ENCODE measurements around the gene ADAMTS15.

The ADAMTS15 gene

GRCh38 chr11:130448416-130449309 lies at the start of gene ADAMTS15:
ADAMTS15 (plus strand) TSS chr11:130448645; CDS start chr11:130448974, 329 bp downstream.
- no peak for DNase-seq

DNA sequence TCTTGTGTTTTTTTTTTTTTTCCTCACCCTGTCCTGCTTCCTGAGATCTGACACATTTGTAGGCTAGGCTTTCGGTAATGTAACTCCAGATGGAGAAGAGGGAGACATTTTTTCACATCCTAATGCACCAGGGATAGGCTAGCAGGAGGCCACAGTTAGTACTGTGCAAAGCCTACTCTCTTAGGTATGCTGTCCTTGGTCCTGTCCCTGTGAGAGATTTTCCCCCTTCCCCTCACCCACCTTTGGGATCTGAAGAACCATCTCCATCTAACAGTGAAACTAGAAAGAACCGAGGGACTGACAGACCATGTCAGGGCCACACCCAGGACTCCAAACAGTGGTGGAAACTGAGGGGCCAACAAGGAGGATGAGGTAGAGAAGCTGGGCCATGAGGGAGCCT lies 49.2 kb upstream of the ADAMTS15 start:
- no peak for DNase-seq

DNA sequence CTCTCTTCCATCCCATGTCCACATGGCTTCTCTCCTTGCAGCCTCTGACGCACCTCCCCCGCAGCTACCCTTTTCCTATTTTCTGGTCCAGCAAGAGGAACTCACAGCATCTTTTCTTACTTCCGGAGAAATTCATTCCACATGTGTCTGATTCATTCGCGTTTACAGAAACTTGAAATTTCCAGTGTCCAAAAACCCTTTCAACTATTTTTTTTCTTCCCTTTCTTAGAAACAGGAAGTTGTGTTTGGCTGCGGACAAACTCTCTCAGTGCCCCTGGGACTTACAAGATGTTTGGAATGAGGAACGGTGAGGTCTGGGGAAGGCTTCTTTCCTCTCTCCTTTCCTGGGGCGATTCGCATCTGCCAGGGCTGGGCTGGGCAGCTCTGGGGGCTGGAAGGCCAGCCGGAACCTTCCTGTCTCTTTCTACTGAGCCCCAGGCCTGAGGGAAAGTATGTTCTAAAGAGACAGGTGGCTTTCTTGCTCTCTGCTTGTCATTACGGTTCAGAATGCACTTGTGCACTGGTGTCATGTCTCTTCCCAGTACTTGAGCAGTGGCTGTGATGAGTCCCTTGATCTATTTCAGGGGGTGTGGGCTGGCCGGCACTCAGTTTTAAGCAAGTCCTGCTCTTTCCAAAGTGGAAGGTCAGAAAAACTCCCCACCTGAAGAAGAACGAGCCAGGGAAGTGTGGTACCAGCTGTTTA lies 47.5 kb upstream of the ADAMTS15 start:
- no peak for DNase-seq

- DNase-seq = no peak
These were observed 45.9 kb upstream of the ADAMTS15 start for GRCh38 chr11:130402570-130402969.

GRCh38 chr11:130403271-130403804 lies 45.1 kb upstream of the ADAMTS15 start:
- DNase-seq = no peak

- no peak for DNase-seq
These were observed 44.5 kb upstream of the ADAMTS15 start for GRCh38 chr11:130403967-130404366.

DNA sequence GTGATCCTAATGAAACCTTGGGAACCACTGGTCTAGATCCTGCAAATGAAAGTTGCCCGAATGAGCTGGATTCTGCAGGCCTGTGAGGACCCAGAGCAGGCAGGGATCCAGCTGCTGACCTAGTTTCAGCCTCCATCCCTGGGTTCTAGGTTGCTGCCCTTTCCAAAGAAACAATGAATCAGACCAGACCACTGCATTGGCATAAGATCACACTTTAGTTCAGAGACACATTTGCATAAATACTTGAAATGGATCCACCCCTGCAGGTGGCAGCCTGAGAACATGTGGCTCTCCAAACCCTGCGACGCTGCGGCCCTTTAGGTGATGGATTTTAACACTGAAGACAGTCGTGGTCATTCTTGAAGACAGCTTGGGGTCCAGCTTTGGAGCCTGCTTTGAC lies 43.7 kb upstream of the ADAMTS15 start:
- no peak for DNase-seq

- DNase-seq = no peak
These were observed 43.0 kb upstream of the ADAMTS15 start for GRCh38 chr11:130405428-130405827.

DNA sequence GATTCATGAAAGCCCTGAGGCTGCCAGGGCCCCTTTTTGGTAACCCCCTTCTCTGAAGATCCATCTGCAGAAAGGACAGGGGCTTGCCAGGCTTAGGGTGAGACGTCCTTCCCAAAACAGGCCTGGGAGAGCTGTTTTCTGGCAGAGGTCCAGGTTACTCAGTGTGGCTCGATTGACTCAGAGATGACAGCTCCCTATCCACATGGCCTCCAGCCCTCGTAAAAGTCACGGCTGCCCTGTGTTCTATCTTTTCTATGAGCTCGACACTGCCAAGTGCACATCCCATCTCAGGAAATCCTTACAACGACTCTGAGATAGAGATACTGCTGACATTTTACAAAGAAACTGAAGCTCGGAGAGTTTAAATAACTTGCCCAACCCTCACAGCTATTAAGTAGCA lies 40.5 kb upstream of the ADAMTS15 start:
- no peak for DNase-seq

- DNase-seq = no peak
These were observed 40.0 kb upstream of the ADAMTS15 start for GRCh38 chr11:130408401-130408890.

DNA sequence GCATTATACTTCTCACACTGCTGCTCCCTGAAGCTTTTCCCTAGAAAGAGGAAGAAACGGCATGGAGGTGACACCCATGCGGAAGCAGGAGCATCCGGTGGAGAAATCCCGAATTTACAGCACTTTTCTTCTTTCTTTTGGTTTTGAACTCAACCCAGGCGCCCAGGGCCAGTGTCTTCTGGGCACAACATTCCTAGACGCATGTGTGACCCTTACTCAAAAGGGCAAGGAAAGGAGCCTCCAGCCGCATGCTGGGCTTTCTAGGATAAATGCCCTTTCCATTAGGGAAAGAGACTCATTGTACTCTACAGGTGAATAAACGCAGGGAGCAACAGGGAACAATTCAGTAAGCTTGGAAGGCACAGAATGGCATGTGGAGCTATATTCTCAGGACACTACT lies 39.5 kb upstream of the ADAMTS15 start:
- no peak for DNase-seq

DNA sequence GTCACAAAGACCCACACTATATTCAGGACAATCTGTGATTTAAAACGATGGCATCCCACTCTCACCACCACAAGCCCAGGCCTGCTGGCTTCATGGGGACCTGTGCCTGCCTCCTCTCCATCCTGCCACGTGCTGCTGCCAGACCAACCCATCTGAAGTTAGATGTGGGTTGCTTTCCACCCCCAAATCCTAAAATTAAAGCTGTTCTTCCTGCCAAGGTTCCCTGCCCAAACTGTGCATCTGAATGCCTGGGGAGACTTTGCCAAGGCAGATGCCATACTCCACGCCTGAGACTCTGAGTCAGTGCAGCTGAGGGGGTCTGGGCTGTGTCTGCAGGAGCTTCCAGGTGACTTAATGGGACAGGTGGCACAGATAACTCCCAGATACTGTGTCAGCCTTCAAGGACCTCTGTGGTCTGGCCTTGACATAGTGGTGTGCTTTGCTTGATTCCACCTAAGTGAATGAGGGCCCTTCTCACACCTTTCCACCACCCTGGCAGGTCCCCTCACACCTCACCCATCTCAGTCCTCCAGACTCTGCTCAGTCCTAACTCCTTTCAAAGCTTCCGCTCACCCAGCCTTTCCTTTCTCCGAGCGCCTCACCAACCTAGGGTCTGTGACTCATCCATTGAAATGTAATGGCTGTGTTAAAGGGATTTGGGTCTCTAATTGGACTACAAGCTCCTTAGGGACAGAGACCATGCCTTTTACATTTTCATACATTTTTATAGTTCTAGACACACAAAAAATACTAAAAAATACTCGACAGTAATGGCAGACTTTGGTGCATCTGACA lies 38.7 kb upstream of the ADAMTS15 start:
- DNase-seq = no peak

GRCh38 chr11:130411223-130411622 lies 37.2 kb upstream of the ADAMTS15 start:
- no peak for DNase-seq

DNA sequence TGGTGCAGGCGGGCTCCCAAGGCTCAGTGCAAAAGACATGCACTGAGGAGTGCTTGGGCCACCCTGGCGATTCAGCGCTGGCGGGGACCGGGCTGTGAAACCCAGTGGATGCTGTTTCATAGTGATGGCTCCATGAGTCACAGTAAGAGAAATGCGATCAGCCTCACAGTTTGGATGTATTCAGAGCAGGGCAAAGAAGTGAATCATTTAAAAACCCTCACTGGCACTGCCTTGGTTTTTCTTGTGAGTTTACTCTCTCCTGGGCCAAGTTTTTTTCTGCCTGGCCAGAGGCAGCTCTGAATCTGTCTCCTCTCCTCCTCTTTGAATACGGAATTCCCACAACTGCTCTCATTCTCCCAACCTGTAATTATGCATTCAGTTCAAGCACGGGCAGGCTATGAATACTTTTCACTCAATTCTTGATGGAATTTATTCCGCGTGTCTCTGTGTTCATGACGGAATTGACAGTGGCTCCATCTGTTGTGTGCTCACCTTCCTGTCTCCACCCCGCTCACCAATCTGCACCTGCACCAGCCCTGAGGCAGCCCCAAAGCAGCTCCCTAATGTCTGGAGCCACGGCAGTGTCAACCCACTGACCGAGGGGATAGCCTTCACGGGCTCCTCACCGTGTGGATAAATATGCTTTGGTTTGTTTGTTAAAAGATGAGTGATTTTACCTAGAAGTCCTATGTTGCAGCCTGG lies 34.9 kb upstream of the ADAMTS15 start:
- no peak for DNase-seq

DNA sequence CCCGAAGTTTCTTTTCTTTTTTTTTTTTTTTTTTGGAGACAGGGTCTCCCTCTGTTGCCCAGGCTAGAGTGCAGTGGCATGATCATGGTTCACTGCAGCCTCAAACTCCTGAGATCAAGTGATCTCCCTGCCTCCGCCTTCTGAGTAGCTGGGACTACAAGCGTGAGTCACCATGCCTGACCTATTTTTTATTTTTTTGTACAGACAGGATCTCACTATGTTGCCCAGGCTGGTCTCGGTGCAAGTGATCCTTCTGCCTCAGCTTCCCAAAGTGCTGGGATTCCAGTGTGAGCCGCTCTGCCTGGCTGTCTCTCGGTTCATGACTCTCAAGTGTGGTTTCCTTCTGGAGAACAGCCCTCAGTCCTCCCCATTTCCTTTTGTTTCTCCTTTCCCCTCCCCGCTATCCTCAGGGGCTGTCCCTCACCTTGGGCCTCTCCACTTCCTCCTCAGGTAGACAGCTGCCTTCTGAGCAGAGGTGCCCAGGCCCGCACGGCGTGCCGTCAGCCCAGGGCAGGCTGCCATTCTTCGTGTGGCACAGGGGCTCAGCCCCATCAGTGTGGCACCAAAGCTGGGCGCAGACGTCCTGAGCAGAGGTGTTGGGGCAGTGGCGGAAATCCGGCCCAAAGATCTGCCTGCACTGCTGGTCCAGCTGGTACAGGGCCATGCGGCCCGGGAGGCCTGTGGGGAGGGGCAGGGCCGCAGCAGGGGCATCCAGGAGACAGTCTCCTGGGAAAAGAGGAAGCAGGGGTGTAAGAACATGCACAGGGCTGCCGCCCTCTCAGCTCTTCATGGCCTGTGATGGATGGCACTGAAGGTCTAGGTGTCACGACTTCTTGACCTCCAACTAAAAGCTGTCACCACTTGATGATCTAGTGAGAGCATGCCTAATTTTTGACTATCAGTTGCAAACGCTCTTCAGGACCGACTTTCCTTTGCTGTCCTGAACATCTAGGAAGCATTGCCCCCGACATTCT lies 34.1 kb upstream of the ADAMTS15 start:
- no peak for DNase-seq

DNA sequence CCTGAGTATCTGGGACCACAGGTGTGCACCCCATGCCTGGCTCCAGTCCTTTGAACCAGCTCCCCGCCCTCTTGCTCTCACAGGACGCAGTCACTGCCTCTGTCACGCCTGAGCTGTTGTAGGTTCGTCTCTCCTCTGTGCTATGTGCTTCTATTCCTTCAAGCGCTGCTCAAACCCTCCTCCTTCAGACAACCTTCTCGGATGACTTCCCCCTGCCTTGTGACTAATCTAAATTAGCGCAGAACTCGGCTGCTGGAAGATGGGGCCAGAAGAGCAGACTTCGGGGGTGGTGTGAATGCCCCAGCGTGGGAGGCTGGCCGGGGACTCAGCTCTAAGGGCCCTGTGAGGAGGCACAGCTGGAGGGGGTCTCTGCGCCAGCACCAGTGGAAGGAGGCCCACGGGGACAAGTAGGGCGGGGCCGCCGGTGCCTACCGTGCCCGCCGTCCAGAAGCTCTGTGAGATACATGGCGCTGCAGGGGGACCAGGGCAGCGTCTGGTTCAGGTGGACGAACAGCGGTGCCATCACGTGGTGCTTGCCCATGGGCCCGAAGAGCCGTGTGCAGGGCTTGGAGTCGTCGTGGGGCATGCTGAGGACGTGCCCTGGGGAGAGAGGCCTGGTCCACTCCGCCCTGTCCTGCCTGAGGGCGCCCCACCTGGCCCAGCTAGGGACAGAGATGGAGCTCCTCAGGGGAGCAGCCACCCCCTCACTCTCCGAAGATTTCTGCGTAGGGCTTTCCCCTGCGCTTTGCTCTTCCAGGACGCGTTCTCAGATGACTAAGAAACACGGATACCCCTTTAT lies 32.5 kb upstream of the ADAMTS15 start:
- no peak for DNase-seq

- DNase-seq = no peak
These were observed 31.9 kb upstream of the ADAMTS15 start for GRCh38 chr11:130416530-130416882.

- no peak for DNase-seq
These were observed 31.5 kb upstream of the ADAMTS15 start for GRCh38 chr11:130416906-130417305.

- no peak for DNase-seq
These were observed 30.2 kb upstream of the ADAMTS15 start for GRCh38 chr11:130418210-130418609.

DNA sequence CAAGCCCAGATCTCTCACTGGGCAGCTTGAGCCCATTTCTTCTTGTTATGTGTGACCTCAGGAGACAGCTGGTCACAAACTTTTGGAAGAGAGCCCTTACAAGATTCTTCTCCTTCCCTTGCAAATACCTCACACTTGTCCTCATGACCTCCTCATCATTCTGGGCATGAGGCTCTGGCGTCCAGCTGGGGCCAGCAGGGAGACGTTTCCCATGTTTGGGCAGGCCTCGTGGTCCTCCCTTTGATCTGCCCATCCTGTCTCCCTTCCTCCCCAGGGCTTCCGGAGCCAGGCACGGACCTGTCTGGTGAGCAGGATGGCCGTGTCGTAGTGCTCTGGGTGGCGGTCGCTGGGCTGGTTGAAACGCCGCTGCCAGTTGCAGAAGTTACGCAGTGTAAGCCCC lies 29.7 kb upstream of the ADAMTS15 start:
- no peak for DNase-seq
